NCI-H2171 treated with DMSO at 0.1 percent for 48 hours (cell line): ENCODE measurements around the gene SH2D6.
"Not testable (repeated sequence)": the region's sequence is repeated elsewhere in the genome, so short reads cannot be mapped to it uniquely, and the experiment has no call there.

ENCODE experiments used
- DNase-seq: peaks from one replicate; lab custom pipeline; 2025; lab: John Stamatoyannopoulos, UW

The SH2D6 gene

DNA sequence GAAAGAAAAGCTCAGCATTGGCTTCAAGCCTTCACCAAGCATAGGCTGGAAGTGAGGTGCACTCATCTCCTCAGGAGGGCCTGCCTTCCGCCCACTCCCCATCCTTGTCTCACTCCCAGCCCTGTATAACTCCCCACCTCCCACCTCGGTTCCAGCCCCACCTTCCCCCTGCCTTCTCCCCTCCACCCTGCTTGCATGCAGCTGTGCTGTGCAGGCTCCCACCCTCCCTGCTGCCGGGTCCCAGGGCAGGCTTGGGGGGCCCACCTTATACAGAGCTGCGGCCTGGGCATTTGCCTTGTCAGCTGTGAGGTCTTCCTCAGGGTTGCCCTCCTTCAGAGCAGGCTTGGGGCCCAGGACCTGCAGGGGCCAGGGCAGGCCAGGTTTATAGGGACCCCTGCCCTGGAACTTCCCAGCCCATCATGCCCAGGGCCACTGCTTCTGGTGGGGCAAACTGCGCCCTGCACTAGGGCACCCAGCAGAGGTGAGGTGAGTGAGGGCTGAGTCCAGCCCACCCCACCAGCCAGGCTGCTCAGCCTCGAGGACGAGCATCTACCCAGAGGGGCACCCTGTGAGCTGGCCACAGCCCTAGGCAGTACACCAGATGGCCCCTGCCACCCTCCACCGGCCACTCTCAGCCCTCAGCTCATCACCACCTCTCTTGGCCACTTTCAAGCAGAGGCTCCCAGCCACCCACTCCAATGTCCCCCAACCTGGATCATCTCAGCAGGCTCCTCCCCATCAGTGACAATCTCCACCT, 19.9 kb upstream of the SH2D6 start:
- DNase-seq: no peak

DNA sequence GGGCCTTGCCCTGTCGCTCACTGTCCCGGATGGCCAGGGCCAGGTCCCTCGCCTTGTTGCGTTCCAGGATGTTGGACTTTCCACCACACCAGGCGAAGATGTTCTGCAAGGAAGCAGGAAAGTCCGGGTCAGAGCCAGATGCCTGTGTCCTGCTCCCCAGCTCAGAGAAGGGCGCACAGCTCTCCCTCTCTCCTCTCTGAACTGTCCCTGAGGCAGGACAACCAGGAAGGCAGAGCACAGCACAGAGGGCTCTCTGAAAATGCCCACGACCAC, 19.4 kb upstream of the SH2D6 start:
- no peak for DNase-seq

DNA sequence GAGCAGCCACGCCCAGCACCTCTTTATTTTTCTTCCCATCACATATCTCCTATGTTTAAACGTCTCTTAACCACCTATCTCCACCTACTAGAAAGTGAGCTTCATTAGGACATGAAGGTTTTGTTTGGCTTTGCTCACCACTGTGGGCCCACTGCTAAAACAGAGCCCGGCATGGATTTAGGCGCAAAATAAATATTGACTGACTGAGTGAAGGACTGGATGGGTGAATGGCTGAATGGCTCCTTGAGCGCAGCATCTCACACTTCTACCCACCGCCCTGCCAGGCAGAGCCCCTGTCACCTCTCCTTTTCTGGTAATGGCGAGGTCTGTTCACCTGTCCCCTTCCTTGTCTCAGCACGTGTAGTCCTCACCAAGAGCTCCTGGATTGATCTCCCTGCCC, 18.5 kb upstream of the SH2D6 start:
- DNase-seq: no peak

- no peak for DNase-seq
These were observed 17.7 kb upstream of the SH2D6 start for GRCh38 chr2:85400541-85401463.

DNA sequence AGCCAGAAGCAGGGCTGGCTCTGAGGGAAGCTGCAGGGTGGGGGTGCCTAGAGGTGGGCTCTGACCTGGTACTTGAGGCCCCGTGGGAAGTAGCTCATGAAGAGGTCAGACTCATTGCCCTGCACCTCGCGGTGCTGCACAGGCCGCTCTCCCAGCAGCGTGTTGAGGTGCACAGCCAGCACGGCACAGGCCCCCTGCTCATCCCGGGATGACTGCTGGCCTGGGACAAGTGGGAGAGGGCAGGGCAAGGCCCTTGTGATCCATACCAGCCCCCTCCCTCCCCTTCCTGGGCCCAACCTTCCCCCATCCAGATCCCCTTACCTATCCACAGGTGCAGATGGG, 17.1 kb upstream of the SH2D6 start:
- DNase-seq: no peak

GRCh38 chr2:85401844-85402243, 16.7 kb upstream of the SH2D6 start:
- no peak for DNase-seq

DNA sequence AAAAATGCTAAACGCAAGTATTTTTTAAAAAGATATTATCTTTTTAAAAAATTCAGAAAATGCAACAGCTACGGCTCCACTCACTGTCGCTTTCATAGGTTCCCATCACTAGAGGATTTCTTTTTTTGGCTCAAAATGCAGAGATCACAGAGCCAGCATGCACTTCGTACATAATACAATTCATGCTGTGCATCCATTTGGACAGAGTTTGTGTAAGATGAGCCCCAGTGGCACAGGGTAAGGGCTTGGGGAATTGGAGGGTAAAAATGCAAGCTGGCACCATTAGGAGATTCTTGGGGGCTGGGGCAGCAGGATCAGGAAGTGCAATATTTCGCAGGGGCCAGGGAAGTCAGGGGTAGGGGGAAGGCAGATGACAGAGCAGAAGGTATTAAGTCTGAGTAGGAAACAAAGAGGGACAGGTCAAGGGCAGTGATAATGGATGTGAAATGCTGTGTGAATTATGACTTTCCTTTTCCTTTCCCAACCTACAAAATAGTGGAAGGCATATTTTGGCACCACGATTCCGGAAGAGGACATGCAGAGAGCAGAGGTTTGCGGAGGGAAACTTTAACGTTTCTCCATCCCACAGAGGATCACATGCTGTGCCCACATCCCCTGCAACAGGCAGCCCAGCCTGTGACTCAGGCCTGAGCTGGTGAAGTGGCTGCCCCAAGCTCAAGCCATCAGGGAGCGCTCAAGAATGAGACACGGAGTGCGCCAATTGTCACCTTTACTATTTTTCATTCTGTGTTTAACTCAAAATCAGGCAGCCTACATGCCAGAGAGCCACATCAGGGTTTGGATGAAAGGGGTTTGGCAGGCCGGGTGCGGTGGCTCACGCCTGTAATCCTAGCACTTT, 13.1 kb upstream of the SH2D6 start:
- peak; percentile 96 for DNase-seq

GRCh38 chr2:85409845-85410583, 8.5 kb upstream of the SH2D6 start, which contains the start of gene CAPG:
Gene CAPG, minus strand, starts transcription at chr2:85410366. Its CDS starts 8,221 bp downstream, at chr2:85402145.
- DNase-seq: no peak

DNA sequence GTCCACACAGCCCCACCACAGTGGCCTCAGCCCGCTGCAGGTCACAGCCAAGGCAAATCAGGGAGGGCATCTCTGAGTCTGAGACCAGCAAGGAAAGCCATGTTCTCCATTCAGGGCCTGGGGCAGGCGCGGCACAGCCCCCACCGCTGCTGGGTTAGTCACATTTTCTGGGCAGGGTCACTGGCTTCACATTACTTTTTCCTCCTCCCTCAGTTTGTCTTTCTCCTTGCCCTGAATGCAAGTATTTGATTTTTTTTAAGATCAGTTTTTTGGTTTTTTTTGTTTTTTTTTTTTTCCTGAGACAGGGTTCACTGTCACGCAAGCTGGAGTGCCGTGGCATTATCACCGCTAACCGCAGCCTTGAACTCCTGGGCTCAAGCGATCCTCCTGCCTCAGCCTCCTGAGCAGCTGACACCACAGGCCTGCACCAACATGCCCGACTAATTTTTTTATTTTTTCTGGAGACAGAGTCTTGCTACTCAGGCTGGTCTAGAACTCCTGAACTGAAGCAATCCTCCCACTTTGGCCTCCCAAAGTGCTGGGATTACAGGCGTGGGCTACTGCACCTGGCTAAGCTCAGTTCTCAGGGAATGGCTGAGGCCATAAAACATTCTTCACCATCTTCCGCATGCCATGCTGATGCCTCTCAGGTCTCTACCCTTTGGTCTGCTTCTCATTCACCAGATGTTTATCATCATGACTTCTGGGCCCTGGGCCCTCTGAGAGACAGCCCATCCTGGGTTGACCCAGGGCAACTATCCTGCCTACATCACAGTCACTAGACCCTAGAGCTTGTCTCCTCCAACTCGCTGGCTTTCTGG, 7.7 kb upstream of the SH2D6 start:
- no peak for DNase-seq

GRCh38 chr2:85411405-85411748, 7.1 kb upstream of the SH2D6 start:
- no peak for DNase-seq

DNA sequence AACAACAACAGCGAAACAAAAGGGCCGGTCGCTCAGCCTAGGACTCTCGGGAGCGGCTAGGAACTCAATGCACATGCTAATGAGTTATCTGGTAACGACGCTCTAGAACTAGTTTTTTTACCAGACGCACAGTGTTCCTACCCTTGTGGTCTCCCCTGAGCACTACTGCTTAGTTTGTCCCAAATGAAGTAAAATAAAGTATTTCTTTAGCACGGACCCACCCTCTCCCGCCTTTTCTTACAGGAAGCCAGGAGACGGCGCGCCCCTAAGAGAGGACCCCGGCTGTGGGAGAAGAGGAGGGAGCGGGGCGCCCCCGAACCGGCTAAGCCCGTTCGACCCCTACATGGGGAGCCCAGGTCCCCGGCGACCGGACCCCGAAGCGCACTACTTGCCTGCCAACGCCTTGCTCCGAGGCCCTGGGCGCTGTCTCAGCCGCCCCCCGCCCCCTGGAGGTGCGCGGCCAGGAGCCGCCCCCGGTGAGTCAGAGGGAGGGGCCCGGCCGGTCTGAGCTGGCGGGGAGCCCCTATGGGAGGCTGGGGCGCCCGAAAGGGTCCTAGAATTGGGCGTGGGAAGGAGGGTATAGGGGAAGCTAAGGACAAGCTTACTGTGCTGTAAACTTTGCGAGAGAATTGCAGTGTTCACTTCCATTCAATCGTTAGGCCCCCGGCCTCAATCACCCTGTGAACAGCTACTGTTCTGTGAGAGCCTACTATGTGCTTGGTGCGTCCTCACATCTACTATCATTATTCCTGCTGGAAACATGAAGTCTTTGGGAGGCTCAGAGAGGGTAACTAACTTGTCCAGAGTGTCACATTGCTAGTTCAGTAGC, 4.7 kb upstream of the SH2D6 start:
- DNase-seq: peak; percentile 10

DNA sequence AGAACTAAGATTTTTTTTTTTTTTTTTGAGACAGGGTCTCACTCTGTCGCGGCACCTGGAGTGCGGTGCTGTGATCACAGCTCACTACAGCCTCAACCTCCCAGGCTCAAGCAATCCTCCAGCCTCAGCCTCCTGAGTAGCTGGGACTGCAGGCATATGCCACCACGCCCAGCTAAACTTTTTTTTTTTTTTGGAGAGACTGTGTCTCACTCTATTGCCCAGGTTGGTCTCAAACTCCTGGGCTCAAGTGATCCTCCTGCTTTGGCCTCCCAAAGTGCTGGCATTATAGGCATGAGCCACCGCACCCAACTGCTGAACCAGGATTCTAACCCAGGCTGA, 4.1 kb upstream of the SH2D6 start:
- DNase-seq: not testable (repeated sequence)

DNA sequence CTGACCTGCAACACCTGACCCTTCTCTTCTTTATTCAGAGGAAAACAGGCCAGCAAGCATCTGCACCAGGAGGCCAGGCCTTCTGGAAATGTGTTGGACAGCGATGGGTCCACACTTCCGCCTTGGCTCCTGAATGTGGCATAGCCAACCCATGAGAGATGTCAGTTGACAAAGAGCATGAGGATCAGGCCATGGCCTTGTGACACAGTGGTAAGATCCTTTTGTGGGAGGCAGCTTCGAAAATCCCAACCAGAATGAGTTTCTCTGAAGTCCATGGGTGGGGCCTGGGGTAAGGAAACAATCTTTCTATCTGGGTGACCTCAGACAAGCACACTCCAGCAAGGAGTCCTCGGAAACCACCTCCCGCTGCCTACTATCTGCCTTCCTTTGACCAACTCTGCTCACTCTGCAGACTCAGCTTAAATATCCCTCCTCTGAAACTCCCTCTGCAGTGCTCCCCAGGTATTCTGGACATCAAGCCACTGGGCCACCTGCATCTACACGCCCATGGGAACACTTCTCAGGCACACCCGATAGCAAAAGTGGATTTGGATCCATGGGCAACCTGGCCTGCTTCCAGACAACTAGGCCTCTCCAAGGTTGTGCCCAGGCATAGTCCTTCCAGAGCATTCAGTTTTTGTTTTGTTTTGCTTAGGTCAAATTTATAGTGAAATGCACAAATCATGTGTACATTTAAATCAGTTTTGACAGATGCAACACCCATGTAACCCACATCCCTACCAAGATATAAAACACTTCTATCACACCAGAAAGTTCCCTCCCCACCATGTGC, 3.6 kb upstream of the SH2D6 start:
- DNase-seq: no peak

- no peak for DNase-seq
These were observed 2.4 kb upstream of the SH2D6 start for GRCh38 chr2:85415980-85416650.

- no peak for DNase-seq
These were observed 628 bp downstream of the SH2D6 start for GRCh38 chr2:85419009-85419675.

DNA sequence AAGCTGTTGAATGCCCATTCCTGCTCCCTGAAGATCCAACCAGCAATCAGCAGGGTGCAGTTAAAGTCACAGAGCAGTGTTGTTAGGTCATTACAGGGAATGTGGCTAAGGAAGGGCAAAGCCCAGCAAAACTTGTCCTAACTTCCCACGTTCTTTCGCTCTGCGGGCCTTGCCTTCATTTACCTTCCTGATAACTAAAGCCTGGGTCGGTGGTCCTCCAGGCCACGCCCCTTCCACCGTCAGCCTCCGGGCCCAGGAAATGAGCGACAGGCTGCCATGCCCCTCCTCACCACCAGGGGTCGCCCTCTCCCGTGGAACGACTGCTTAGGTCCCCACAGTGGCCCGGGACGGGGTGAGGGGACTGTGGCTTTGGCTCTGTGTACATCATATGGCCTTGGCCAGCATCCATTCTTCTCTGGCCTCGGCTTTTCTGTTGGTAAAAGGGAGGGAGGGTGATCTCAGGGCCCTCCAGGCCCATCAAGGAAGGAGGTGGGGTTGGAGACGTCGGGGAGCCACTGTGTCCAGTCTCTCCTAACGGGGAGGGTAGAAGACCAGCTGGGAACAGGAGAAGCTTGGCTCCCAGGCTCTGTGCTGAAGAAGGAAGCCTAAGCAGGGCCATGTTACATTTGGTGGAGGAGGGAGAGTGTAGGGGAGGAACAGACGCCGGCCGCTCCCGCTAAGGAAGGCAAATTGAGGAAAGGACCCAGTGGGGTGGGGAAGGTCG, 2.2 kb downstream of the SH2D6 start:
- peak; percentile 64 for DNase-seq

DNA sequence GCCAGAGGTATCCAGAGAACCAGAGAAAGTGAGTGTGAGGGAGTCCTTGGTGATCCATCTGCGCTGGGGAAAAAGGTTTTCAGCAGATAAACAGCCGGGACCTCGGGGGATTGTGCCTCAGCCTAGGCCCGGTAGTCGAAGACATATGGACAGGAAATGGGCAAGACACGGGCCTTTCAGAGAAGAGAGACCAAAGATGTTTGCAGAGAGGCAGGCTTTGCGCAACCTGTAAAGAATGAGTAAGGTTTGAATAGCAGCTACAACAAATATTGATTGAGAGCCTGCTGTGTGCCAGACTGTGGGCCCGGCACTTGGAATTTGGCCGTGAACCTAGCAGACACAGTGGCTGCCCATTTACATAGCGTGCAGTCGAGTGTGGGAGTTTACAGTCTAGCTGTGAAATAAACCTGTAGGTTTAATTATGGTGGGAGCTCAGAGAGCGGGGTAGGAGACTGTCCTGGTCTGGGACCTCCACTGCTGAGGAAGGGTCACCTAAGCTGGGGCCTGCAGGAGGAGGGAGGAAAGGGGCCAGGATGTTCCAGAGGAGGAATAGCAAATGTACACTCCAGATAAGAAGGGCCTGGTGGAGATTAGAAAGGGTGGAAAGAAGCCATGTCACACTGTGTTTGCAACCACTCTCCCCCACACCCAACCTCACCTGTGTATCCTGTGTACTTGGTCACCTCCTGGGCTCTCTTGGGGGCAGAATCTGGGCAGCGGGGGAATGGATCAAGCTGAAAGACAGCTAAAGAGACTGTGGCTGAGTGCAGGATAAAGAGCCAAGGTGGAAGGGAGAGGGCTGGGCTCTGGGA, 3.0 kb downstream of the SH2D6 start:
- no peak for DNase-seq
